C4-2B (cell line): ENCODE results near the gene POLR1B.

Experiments
- CTCF ChIP-seq: fragments of 450-650 bp; conservative IDR thresholded peaks from 2 replicates; pipeline ENCODE4 v1.5.1; 2017; ENCODE audit warnings: mild to moderate bottlenecking
- ZFX ChIP-seq: fragments of 450-650 bp; IDR thresholded peaks from 2 replicates; pipeline ENCODE4 v1.6.1; 2017

DNA sequence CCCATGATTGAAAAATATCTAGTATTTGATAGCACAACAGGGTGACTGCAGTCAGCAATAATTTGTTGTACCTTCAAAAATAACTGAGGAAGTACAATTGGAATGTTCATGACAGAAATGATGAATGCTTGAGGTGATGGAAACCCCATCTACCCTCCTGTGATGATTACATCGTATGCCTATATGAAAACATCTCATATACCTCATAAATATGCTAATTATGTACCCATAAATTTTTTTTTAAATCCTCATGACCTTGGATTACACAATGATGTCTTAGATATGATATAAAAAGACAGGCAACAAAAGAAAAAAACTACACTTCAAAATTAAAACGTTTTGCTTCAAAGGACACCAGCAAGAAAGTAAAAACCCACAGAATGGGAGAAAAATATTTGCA is 1.4 kb upstream of the POLR1B start:
- TF ChIP-seq CTCF = no peak
- TF ChIP-seq ZFX = no peak
